Measurements from ENCODE around the gene RND1.
"Not testable (repeated sequence)": the region's sequence is repeated elsewhere in the genome, so short reads cannot be mapped to it uniquely, and the experiment has no call there.

Gene RND1

DNA sequence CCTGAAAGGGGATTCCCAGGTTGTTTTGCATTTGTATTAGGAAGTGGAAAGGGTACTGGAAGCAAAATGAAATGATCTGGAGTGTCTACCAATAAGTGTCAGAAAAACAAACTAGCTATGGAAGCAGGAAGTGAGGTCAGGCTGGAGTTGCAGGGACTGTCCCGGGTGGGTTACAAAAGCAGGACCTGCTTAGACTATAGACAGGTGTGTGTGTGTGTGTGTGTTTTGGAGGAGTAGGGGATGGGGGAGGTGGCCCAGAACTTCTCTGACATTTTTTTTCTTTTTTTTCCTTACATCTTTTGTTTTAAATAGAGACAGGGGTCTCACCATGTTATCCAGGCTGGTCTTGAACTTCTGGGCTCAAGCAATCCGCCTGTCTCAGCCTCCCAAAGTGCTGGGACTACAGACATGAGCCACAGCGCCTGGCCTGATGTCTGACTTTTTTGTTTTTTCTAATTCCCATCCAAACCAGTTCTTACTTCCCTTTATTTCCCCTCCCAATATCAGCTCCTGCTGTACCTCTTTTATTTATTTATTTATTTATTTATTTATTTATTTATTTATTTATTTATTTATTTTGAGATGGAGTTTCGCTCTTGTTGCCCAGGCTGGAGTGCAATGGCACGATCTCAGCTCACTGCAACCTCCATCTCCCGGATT is 512 bp upstream of the RND1 start:
- no peak for DNase-seq

DNA sequence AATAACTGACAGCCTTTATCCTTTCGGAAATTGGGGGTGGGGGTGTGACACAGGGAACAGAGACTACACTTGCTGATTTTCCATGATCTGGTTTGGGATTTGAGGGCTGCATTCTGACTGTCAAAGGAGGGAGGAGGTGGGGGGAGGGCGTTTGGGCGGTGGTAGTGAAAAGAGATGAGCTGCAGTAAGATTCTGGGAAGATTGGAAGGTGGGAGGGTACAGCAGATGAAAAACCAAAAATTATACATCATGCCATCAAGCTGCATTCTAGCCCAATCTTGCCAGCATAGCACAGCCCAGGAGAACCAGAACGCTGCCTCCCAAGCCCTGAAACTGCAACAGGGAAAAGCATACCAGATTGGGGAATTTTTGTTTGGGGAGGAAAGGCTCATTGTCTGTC is 2.4 kb downstream of the RND1 start:
- DNase-seq = no peak

DNA sequence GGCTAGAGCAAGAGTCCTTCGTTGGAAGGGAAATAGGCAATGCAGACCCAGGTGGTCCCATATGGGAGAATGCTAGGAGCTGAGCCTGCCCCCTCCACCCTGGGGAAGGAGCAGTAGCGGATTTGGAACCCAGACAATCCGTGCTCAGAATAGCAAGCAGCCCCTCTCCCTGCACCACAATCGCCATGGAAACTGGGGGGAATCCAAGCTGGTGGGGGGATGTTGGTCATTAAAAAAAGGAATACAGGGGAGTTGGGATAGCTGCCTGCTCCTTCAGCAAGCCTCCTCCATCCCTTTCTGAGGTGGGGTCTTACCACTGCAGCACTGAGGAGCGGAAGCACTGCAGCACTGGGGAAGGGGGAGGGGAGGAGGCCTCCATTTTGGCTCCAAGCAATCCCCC is 2.9 kb downstream of the RND1 start:
- DNase-seq = no peak

DNA sequence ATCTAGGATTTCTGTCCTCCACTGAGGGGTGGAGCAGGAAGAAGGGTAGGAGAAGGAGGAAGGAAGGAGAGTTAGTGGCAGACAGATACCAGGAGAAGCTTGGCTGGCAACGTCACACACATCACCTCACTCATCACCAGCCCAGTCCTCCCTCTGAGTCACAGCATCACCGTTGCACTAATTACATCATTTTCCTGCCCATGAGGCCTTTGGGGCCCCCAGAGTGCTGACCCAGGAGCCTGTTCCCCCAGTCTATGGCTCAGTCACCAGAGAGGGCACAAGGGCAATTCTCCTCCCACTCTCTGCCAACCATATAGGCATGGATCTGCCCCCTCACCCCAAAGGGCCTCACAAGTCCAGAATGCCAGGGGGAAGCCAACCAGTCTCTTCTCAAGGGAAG is 4.6 kb downstream of the RND1 start:
- DNase-seq = no peak

DNA sequence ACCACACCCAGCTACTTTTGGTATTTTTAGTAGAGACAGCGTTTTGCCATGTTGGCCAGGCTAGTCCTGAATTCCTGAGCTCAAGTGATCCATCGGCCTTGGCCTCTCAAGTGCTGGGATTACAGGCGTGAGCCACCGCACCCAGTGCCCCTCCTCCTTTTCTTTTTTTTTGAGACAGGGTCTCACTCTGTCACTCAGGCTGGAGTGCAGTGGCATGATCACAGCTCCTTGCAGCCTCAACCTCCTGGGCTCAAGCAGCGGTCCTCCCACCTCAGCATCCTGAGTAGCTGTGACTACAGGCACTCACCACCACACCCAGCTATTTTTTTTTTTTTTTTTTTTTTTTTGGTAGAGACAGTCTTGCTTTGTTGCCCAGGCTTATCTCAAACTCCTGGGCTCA is 5.4 kb downstream of the RND1 start:
- DNase-seq = not testable (repeated sequence)

DNA sequence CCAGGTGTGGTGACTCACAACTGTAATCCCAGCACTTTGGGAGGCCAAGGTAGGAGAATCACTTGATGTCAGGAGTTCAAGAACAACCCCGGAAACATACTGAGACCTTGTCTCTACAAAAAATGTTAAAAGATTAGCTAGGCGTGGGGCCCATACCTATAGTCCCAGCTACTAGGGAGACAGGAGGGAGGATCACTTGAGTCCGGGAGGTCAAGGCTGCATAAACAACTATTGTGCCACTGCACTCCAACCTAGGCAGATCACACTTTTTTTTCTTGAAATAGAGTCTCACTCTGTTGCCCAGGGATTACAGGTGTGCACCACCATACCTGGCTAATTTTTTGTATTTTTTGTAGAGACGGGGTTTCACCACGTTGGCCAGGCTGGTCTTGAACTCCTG is 6.1 kb downstream of the RND1 start:
- no peak for DNase-seq

DNA sequence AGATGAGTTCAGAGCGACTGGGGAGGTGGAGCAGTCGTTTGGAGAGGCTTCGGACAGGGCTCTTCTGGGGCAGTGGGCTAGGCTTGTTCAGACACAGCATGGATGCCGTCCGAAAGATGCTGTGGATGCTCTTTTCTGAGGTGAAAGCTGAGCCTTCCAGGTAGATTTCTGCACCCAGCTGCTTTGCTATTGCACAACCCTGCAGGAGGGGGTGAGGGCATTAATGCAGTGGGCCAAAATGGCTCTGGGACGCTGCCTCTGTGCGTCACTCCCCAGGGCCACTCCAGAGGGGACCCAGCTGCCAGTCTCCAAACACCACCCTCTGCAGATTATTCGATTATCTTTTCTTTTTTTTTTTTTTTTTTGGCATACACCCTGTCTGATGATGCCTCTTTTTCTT is 7.6 kb downstream of the RND1 start:
- DNase-seq = no peak

DNA sequence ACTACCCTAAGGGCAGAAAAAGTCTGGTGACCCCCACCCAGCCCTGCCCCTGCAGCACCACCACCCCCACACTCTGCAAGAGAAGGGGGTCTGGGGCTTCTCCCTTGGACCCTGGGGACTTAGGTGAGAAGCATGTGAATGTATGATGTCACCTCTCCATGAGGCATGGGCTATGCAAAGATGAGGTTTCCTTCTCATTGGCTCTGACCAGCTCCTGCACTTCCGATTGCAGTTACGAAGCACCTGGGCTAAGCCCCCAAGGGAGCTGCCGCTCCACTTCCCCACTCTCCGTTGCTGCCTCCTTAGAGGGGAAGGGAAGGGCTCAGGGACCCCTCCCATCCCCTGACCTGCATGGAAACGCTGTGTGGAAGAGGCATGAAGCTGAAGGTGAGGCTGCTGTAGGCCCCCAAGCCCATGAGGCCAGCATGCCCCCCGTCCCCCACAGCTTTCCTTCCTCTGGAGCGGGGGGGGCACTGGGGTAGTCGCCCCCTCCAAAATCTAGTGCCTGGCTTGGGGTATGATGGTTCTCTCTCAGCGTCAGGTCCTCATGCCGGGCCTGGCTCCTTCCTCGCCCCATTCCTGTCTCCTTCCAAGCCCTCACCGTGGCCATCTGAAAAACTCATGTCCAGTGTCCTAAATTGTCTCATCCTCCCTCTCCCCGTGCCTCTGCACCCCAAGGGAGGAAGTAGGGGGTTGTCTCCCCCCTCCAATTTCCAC is 8.2 kb downstream of the RND1 start:
- DNase-seq = no peak

DNA sequence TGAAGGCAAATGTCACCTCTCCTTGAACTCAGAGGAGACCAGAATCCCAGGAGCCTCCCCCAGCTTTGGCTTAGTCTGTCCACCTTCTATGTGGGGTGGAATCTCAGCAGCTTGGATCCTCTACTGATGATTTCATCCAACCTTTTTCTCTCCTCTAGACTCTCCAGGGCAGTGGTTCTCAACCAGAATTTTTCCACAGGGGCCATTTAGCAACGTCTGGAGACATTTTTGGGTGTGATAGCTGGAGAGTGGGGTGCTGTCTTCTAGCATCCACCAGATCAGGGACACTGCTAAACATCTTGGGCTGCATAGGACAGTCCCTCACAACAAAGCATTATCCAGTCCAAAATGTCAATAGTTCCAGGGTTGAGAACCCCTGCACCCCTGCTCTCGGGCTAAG is 9.3 kb downstream of the RND1 start:
- DNase-seq = no peak

DNA sequence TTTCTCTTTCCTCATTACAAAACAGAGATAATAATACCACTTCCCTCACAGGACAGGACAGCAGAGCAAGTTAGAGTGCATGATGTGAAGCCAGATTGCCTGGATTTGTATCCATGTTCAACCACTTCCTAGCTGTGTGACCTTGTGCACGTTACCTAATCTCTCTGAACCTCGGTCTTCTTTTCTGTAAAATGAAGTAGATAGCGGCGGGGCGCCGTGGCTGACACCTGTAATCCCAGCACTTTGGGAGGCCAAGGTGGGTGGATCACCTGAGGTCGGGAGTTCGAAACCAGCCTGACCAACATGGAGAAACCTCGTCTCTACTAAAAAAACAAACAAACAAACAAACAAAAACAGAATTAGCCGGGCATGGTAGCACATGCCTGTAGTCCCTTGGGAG is 10.7 kb downstream of the RND1 start:
- not testable (repeated sequence) for DNase-seq

DNA sequence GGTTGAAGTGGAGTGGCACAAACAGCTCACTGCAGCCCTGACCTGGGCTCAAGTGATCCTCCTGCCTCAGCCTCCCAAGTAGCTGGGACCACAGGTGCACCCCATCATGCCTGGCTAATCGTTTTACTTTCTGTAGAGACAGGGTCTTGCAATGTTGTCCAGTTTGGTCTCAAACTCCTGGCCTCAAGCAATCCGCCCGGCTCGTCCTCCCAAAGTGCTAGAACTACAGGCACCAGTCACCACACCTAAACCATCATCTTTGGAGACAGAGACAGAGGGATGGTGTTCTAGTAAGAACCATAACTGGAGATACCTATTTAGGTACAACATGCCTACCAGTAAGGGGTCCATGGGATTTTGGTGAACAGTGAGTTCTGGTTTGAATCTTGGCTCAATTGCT is 11.2 kb downstream of the RND1 start:
- DNase-seq = no peak

DNA sequence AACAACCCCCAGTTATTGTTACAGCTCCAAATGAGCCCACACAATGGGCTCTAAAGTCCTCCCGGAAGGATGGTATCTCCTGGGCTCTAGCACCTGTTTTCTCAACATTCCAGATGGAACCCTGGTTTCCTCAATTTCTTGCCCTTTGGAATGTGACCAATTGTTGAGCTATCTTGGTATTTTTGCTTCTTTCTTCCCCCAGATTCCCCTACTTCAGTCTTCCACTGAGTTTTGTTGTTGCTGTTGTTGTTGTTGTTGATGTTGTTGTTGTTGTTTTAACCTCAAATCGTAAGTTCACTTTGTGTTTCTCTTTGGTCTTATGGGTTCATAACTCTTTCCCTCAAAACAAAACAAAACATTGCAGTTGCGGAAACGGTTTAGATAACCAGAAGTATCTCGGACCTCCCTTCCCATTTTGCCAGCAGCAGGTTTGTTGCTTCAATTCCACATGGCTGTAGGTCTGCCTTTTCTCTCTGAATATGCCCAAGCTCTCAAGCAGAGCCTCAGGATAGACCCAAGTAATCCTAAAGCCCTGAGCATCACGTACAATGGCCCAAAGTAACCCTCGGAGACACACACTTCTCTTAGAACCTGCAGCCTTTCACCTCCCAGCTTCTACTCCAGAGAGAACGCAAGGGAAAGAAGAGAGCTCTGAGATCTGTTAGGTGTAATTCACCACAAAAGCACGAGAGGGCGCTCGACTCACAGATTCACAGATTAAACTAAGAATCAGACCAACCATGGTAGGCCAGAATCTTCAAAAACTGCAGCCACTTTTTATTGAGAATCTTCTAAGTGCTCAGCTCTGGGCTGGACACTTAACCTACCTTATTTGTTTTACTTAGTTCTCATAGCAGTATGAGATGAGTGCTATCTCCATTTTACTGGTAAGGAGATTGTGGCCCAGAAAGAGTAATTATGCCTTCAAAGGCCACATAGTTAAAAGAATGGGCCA is 12.7 kb downstream of the RND1 start:
- peak; percentile 39 for DNase-seq

DNA sequence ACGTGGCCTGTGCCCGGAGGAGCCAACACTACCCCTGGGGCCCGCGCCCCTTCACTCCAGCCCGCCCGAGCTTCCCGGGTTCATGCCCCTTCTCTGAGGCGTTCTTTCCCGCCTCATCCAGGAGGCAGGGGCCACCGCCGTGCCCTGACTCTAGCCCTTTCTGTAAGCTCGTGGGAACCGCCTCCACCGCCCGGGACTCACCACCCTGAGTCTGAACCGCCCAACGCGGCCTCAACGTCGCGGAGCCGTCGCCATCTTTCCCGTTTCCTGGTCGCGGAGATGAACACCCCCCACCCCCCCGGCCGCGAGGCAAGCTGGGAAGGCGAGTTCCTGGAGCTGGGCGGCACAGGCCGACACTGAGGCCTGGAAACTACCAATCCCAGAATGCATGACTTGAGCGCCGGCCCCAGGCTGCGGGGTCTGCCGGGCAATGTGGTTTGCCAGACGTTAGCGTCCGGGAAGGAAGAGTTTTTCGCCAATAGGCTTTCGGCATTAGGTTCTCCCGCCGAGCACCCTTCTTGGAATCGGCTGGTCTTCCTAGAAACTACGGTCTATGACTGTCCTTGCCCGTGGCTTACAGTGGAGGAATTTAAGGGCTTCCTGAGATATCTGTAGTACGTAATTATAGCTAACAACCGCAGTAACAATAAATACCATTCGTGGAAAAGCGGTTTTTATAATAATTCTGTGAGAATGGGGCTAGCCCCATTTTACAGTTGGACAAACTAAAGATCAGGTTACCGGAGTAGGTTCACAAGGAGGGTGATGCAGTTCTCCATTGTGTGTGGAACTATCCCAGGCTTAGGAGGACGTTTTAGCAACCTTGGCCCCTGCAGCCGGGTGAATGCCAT is 13.6 kb downstream of the RND1 start, which contains the start of gene DDX23:
TSS of gene DDX23 (minus strand) at position 281 of the 851 bp plus-strand sequence. CDS start 6,381 bp downstream, outside the sequence.
- DNase-seq = peak; percentile 91

DNA sequence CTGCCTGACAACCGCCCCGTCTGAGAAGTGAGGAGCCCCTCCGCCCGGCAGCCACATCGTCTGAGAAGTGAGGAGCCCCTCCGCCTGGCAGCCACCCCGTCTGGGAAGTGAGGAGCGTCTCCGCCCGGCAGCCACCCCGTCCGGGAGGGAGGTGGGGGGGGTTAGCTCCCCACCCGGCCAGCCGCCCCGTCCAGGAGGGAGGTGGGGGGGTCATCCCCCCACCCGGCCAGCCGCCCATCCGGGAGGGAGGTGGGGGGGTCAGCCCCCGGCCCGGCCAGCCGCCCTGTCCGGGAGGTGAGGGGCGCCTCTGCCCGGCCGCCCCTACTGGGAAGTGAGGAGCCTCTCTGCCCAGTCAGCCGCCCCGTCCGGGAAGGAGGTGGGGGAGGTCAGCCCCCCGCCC is 23.6 kb downstream of the RND1 start:
- DNase-seq = not testable (repeated sequence)

DNA sequence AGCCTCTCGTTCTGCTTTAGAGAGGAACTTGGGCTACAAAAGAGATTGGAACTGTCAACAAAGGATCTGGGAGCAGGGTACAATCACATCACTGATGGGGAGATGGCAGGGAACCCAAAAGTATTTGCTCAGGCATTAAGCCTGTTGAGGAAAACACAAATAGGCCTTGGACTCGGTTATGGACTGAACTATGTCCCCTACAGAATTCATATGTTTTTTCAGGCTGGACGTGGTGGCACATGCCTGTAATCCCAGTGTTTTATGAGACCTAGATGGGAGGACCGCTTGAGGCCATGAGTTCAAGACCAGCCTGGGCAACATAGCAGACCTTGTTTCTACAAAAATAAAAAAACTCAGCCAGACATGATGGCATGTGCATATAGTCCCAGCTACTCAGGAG is 27.6 kb downstream of the RND1 start:
- no peak for DNase-seq

DNA sequence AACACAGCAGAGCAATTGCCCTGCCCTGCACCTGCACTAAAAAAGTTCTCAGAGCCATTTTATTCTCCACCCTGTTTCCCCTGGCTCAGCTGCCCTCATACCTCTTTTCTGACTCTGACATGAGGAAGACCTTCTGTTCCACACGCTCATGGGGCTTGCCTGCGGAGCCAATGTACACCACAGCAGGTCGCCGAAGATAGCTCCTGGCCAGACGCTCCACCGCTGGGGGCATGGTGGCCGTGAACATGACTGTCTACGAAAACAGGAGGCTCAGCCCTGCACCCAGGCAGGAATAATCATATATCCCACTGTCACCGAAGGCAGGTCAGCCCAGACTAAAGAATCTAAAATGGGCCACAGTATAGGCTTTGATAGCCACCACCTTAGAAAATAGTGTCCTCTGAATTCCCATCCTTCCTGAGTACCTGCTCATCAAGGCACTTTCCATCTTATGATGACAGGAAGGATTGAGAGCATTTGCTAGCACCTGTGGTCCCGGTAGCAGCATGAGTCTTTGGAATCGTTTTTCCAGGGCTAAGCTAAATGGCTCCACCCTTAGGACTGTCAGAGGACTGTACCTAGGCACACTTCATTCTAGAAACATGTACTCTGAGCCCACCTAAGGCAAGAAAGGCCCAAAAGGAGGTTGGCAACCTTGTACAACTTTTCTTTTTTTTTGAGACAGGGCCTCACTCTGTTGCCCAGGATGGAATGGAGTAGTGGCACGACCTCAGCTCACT is 33.2 kb downstream of the RND1 start:
- DNase-seq = no peak

DNA sequence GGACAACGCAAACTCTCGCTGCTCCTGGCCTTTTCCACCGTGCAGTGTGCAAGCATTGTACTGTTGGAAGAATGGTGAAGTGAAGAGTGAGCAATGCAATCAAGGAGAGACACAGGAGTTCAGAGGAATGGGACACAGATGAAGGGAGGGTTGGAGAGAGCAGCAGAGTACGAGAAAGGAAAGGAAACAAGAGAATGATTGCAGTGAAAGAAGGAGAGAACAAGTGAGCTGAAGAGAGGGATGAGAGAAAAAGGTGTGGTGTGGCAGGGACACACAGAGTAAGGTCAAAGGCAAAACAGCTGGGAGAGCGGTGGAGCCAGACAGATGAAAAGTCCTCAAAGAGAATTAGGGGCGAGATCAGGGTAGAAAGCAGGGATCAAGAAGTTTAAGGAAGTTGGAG is 34.4 kb downstream of the RND1 start:
- no peak for DNase-seq

DNA sequence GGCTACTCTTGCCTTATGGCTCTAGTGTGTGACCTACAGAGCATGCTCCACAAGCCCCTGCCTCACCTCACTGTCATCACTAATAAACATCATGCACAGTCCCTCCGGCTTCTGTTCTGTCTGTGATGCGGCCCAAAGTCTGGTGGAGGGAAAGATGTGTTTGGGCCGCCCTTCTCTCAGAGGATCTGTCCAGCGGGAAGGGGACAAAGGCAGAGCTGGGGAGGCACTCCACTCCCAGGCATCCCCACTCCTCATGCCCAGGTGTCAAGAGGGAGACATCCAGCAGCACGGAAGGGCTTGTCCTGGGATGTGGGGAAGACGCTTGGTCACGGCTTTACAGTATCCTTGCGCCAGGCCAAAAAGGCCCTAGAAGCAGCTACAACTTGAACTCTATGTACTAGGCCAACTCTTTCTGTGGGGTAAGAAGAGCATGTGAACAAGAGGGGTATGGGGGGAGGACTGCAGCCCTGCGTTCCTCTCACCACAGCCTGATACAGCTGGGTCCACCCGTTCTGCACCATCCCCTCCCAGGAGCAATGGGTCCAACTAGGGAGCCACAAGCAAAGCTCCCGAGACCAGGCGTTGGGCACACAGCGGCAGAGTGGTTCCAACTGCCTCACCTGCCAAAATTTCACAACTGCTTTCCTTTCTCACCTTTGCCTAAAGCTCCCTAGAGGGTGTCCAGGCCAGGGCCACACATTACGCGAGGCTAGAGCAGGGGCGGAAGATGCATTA is 36.7 kb downstream of the RND1 start:
- no peak for DNase-seq

DNA sequence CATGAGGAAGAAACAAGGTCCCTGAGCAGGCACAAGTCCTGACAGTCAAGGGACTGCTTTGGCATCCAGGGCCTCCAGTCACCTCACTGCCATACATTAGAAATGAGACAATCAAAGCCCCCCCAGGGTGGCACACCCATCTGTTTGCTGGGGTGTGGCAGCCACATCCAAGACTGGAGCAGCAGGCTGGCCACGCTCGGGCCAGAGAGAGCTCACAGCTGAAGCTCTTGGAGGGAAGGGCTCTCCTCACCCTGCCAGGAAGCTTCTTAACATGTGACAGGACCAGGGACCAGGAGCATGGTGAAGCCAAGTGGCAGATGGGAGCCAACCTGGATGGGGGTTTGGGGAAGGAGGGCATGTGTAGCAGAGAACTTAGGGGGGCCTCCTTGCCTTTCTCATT is 37.4 kb downstream of the RND1 start:
- DNase-seq = no peak

DNA sequence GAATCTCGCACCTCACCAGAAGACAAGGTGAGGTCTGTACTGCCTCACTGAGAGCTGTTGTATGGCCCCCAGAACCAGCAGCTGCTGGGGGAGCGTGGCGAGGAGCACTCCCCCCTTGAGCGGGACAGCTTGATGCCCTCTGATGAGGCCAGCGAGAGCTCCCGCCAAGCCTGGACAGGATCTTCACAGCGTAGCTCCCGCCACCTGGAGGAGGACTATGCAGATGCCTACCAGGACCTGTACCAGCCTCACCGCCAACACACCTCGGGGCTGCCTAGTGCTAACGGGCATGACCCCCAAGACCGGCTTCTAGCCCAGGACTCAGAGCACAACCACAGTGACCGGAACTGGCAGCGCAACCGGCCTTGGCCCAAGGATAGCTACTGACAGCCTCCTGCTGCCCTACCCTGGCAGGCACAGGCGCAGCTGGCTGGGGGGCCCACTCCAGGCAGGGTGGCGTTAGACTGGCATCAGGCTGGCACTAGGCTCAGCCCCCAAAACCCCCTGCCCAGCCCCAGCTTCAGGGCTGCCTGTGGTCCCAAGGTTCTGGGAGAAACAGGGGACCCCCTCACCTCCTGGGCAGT is 38.1 kb downstream of the RND1 start:
- DNase-seq = no peak

DNA sequence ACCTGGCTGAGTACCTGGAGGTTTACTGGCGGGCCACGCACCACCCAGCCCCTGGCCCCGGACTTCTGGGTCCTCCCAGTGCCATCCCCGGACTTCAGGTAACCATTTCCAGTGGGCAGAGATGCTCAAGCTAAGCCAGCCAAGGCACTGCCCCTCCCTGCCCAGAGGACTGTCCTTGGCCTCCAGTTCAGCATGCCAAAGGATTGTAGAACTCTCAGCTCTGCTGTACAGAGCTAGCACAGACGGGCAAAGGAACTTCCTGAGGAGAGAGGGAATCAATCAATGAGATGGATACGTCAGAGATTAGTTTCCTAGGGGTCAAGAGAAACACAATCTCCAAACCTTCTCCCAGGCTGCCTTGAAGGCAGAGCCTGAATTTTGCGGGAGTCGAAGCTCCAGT is 38.6 kb downstream of the RND1 start:
- no peak for DNase-seq

Measured in NCI-H2081 treated with DMSO at 0.1 percent for 48 hours (cell line).